ENCODE measurements around the gene ABR.
"Not testable (repeated sequence)": the region's sequence is repeated elsewhere in the genome, so short reads cannot be mapped to it uniquely, and the experiment has no call there.

ABR gene

GRCh38 chr17:1073963-1074625 lies 105.7 kb downstream of the ABR start:
- DNase-seq (ENCODE audit: low read depth in 2 of 2, low spot score in 1 of 2) = not testable (repeated sequence)

GRCh38 chr17:1073241-1073962 lies 106.4 kb downstream of the ABR start:
- no peak for DNase-seq (ENCODE audit: low read depth in 2 of 2, low spot score in 1 of 2)

GRCh38 chr17:1072551-1072961 lies 107.2 kb downstream of the ABR start:
- DNase-seq (ENCODE audit: low read depth in 2 of 2, low spot score in 1 of 2) = no peak

- DNase-seq (ENCODE audit: low read depth in 2 of 2, low spot score in 1 of 2) = no peak
These were observed 108.5 kb downstream of the ABR start for GRCh38 chr17:1071103-1071825.

GRCh38 chr17:1070411-1070810 lies 109.4 kb downstream of the ABR start:
- no peak for DNase-seq (ENCODE audit: low read depth in 2 of 2, low spot score in 1 of 2)

- DNase-seq (ENCODE audit: low read depth in 2 of 2, low spot score in 1 of 2) = no peak
These were observed 109.9 kb downstream of the ABR start for GRCh38 chr17:1069847-1070246.

- no peak for DNase-seq (ENCODE audit: low read depth in 2 of 2, low spot score in 1 of 2)
These were observed 111.4 kb downstream of the ABR start for GRCh38 chr17:1068356-1068755.

GRCh38 chr17:1067282-1067956 lies 112.4 kb downstream of the ABR start:
- DNase-seq (ENCODE audit: low read depth in 2 of 2, low spot score in 1 of 2) = no peak

GRCh38 chr17:1065416-1065815 lies 114.4 kb downstream of the ABR start:
- DNase-seq (ENCODE audit: low read depth in 2 of 2, low spot score in 1 of 2) = not testable (repeated sequence)

- no peak for DNase-seq (ENCODE audit: low read depth in 2 of 2, low spot score in 1 of 2)
These were observed 118.8 kb downstream of the ABR start for GRCh38 chr17:1060991-1061390.

GRCh38 chr17:1059131-1059795 lies 120.5 kb downstream of the ABR start:
- DNase-seq (ENCODE audit: low read depth in 2 of 2, low spot score in 1 of 2) = no peak

- DNase-seq (ENCODE audit: low read depth in 2 of 2, low spot score in 1 of 2) = peak in 1 of 2 donors; percentile 11
These were observed 121.2 kb downstream of the ABR start for GRCh38 chr17:1058423-1059130.

GRCh38 chr17:1056761-1057160 lies 123.0 kb downstream of the ABR start:
- DNase-seq (ENCODE audit: low read depth in 2 of 2, low spot score in 1 of 2) = no peak

GRCh38 chr17:1055751-1056645 lies 123.8 kb downstream of the ABR start:
- DNase-seq (ENCODE audit: low read depth in 2 of 2, low spot score in 1 of 2) = no peak

GRCh38 chr17:1055231-1055630 lies 124.5 kb downstream of the ABR start:
- no peak for DNase-seq (ENCODE audit: low read depth in 2 of 2, low spot score in 1 of 2)

- DNase-seq (ENCODE audit: low read depth in 2 of 2, low spot score in 1 of 2) = no peak
These were observed 125.1 kb downstream of the ABR start for GRCh38 chr17:1054656-1055055.

- DNase-seq (ENCODE audit: low read depth in 2 of 2, low spot score in 1 of 2) = no peak
These were observed 126.0 kb downstream of the ABR start for GRCh38 chr17:1053661-1054360.

- DNase-seq (ENCODE audit: low read depth in 2 of 2, low spot score in 1 of 2) = no peak
These were observed 128.5 kb downstream of the ABR start for GRCh38 chr17:1050996-1051925.

Data from stimulated activated CD8-positive, alpha-beta memory T cell treated with anti-CD3 and anti-CD28 coated beads, Interleukin-4, amount 100 ng/mL, for 4 hours (primary cell).